ENCODE results near the gene ZNF302. TPM values are rescaled to one million over a fixed set of nuclear protein-coding genes. Genes with fewer than 3 reads are reported as not detected.

The ZNF302 gene
- total and polyA plus RNA-seq, 11 donors: 24.3 to 37.2 (median 32.9) TPM

GRCh38 chr19:34733266-34733745 lies 55.8 kb downstream of the ZNF302 start:
- TF ChIP-seq CTCF (IDR thresholded peaks at IDR 0.05) (no peak), POLR2A (IDR thresholded peaks at IDR 0.05) (no peak)
- no peaks in the 10 kb centered on the region for H3K27me3 ChIP-seq
- peak overlapping the region; percentile 94 to 99 (median 98) for H3K27ac ChIP-seq
- H3K4me1 ChIP-seq: peaks cover 4 to 31% (median 25%) of the 10 kb centered on the region in 12 donors
- ATAC-seq (peak; percentile 26 to 41 (median 33)), DNase-seq (peak; percentile 56 to 65 (median 60))
- 1% methylated on average over 13 of the region's 13 CpGs for WGBS, 4 donors
- peaks cover 0 to 30% (median 23%) of the 10 kb centered on the region in 9 donors for H3K36me3 ChIP-seq
- H3K4me3 ChIP-seq: peak overlapping the region; percentile 66 to 96 (median 84)
- intact Hi-C loops (cut with DNase I): loop anchor here in 8 of 10 donors (1.0 to 10.0 kb wide), 4 partner anchors 39 to 193 kb away; partner anchors contain the start of genes SCGB2B2 (in 6 of the 8), ZNF302 (in 6 of the 8), ZNF30 (in 4 of the 8) and ZNF599 (in 1 of the 8)
- H3K9me3 ChIP-seq: peaks cover 0 to 28% (median 3%) of the 10 kb centered on the region in 12 donors

GRCh38 chr19:34733746-34734536 lies 56.5 kb downstream of the ZNF302 start, which contains the start of gene ZNF181:
ZNF181 (plus strand) TSS chr19:34734243; CDS start chr19:34735038, 795 bp downstream.
- 0% methylated on average over 18 to 67 of the region's 67 CpGs for WGBS, 4 donors

GRCh38 chr19:34734537-34735103 lies 57.1 kb downstream of the ZNF302 start:
- Histone ChIP-seq H3K27me3 (no peaks in the 10 kb centered on the region), H3K9me3 (peaks cover 0 to 41% (median 10%) of the 10 kb centered on the region in 12 donors), H3K27ac (peak overlapping the region; percentile 94 to 99 (median 98)), H3K4me1 (peaks cover 4 to 31% (median 25%) of the 10 kb centered on the region in 12 donors), H3K36me3 (peaks cover 4 to 43% (median 34%) of the 10 kb centered on the region in 9 donors), H3K4me3 (peak overlapping the region; percentile 66 to 96 (median 84))
- 10 to 13% (median 12%) methylated on average over 16 of the region's 16 CpGs for WGBS, 4 donors
- DNase-seq (no peak), ATAC-seq (peak in 1 of 4 donors; percentile 53)
- TF ChIP-seq POLR2A (IDR thresholded peaks at IDR 0.05): no peak
- TF ChIP-seq CTCF (IDR thresholded peaks at IDR 0.05): no peak
- intact Hi-C loops (cut with DNase I): loop anchor here in 9 of 10 donors (1.0 to 10.0 kb wide), 8 partner anchors 38 to 193 kb away; partner anchors contain the start of genes SCGB2B2 (in 7 of the 9), ZNF302 (in 7 of the 9), ZNF30 (in 4 of the 9) and ZNF599 (in 4 of the 9)

More at GRCh38 chr19:34733746-34734536, 56.5 kb downstream of the ZNF302 start, which contains the start of gene ZNF181:
- H3K4me1 ChIP-seq: peaks cover 4 to 31% (median 25%) of the 10 kb centered on the region in 12 donors
- peak within 1 kb of the TSS; percentile 66 to 96 (median 84) for H3K4me3 ChIP-seq
- intact Hi-C loops (cut with DNase I): loop anchor here in 9 of 10 donors (1.0 to 10.0 kb wide), 8 partner anchors 38 to 192 kb away; partner anchors contain the start of genes SCGB2B2 (in 7 of the 9), ZNF302 (in 7 of the 9), ZNF30 (in 4 of the 9) and ZNF599 (in 4 of the 9)
- H3K36me3 ChIP-seq: peaks cover 0 to 36% (median 27%) of the 10 kb centered on the region in 9 donors
- peaks cover 0 to 34% (median 7%) of the 10 kb centered on the region in 12 donors for H3K9me3 ChIP-seq
- ATAC-seq: peak; percentile 93 to 96 (median 94)
- H3K27me3 ChIP-seq: no peaks in the 10 kb centered on the region
- TF ChIP-seq POLR2A (IDR thresholded peaks at IDR 0.05) (peak; percentile 16 to 61), CTCF (IDR thresholded peaks at IDR 0.05) (peak in 5 of 12 donors; percentile 7 to 13 (median 11))
- DNase-seq: peak; percentile 92 to 94 (median 92)
- H3K27ac ChIP-seq: peak within 1 kb of the TSS; percentile 94 to 99 (median 98)

Other genes starting within 250 kb of the ZNF302 start
- 10 to 100 TPM; 40.2 to 62.8 (median 44.3) TPM for gene UBA2, start 249.3 kb upstream of the ZNF302 start, total RNA-seq
- gene UBA2, start 249.3 kb upstream of the ZNF302 start, polyA plus RNA-seq: 10 to 100 TPM; 32.5 to 62.2 TPM
- gene WTIP, start 195.9 kb upstream of the ZNF302 start, total RNA-seq: 10 to 100 TPM; 16.3 to 33.3 (median 23.3) TPM
- 1 to 10 TPM; 6.6 to 9.0 TPM for gene WTIP, start 195.9 kb upstream of the ZNF302 start, polyA plus RNA-seq
- 1 to 10 TPM in 2 of 9 donors, under 1 TPM in 6, not detected in 1; 0.19 to 1.7 (median 0.84) TPM for gene SCGB2B2, start 519 bp upstream of the ZNF302 start, total RNA-seq
- under 1 TPM; 0.11 to 0.80 TPM for gene SCGB2B2, start 519 bp upstream of the ZNF302 start, polyA plus RNA-seq
- 10 to 100 TPM; 14.4 to 46.6 (median 18.8) TPM for gene ZNF181, start 56.6 kb downstream of the ZNF302 start, total RNA-seq
- gene ZNF181, start 56.6 kb downstream of the ZNF302 start, polyA plus RNA-seq: 10 to 100 TPM in 1 of 2 donors, 1 to 10 TPM in 1; 8.6 to 15.6 TPM
- gene ZNF599, start 95.5 kb downstream of the ZNF302 start, total RNA-seq: 1 to 10 TPM; 3.0 to 5.6 (median 3.6) TPM
- 1 to 10 TPM; 2.8 to 3.0 TPM for gene ZNF599, start 95.5 kb downstream of the ZNF302 start, polyA plus RNA-seq
- gene ZNF30, start 249.2 kb downstream of the ZNF302 start, total RNA-seq: 10 to 100 TPM in 1 of 9 donors, 1 to 10 TPM in 7, under 1 TPM in 1; 0.95 to 13.4 (median 2.8) TPM
- gene ZNF30, start 249.2 kb downstream of the ZNF302 start, polyA plus RNA-seq: 1 to 10 TPM; 1.8 TPM